Progenitor cell of endocrine pancreas (in vitro differentiated cells): ENCODE measurements around the gene EGFR. TPM values are rescaled to one million over a fixed set of nuclear protein-coding genes. Genes with fewer than 3 reads are reported as not detected.

ENCODE experiments used
- DNase-seq: peaks from one replicate; pipeline ENCODE4 v3.0.0; 2021; ENCODE audit warnings: low spot score; ENCODE audit not compliant: unreplicated experiment
- H3K27ac Mint-ChIP-seq: 2 replicates; pipeline ENCODE4 v1.8.0; 2021; ENCODE audit warnings: mild to moderate bottlenecking, moderate library complexity, mixed read lengths
- H3K27me3 Mint-ChIP-seq: 2 replicates; pipeline ENCODE4 v1.8.0; 2021; ENCODE audit warnings: mixed read lengths
- H3K36me3 Mint-ChIP-seq: 2 replicates; pipeline ENCODE4 v1.8.0; 2022; ENCODE audit warnings: mixed read lengths; ENCODE audit not compliant: insufficient read depth
- H3K4me1 Mint-ChIP-seq: 2 replicates; pipeline ENCODE4 v1.8.0; 2021; ENCODE audit warnings: low read depth, mixed read lengths
- H3K4me3 Mint-ChIP-seq: 2 replicates; pipeline ENCODE4 v1.8.0; 2021; ENCODE audit warnings: low read depth, mild to moderate bottlenecking, moderate library complexity, mixed read lengths
- H3K9me3 Mint-ChIP-seq: 2 replicates; pipeline ENCODE4 v1.8.0; 2021; ENCODE audit warnings: low read depth, mixed read lengths
- CTCF ChIP-seq: fragments of 200-600 bp; sonication (generic); IDR thresholded peaks from one replicate; pipeline ENCODE4 v1.5.0; 2021; ENCODE audit warnings: antibody characterized with exemption, mild to moderate bottlenecking; ENCODE audit not compliant: unreplicated experiment
- total RNA-seq: library from RNA; stranded (reverse); gene quantifications from 2 replicates; pipeline ENCODE4 v1.2.1, GENCODE V29; 2021

Gene EGFR
- total RNA-seq, 1 donor from 2014 or later = 43.8 TPM

GRCh38 chr7:55260676-55261385, 242.0 kb downstream of the EGFR start:
- H3K9me3 Mint-ChIP-seq = no peaks in the 10 kb centered on the region
- H3K27me3 Mint-ChIP-seq = peaks cover 13% of the 10 kb centered on the region
- peaks cover 11% of the 10 kb centered on the region for H3K4me1 Mint-ChIP-seq
- H3K27ac Mint-ChIP-seq = no peak overlapping the region
- DNase-seq = no peak
- H3K36me3 Mint-ChIP-seq = no peaks in the 10 kb centered on the region
- no peak for TF ChIP-seq CTCF
- no peak overlapping the region for H3K4me3 Mint-ChIP-seq
